Right ventricle myocardium inferior (tissue), 1 donor: ENCODE data around the gene EXOSC10. TPM values are rescaled to one million over a fixed set of nuclear protein-coding genes. Genes with fewer than 3 reads are reported as not detected.
"Not testable (repeated sequence)": the region's sequence is repeated elsewhere in the genome, so short reads cannot be mapped to it uniquely, and the experiment has no call there.

ENCODE experiments used
- ATAC-seq: fragments of 200-7000 bp; cut with Tn5 transposase; one replicate; pipeline ENCODE4 v1.9.1; 2020; ENCODE audit warnings: mild to moderate bottlenecking, moderate library complexity
- DNase-seq: peaks from one replicate; pipeline ENCODE4 v3.0.0; 2021; ENCODE audit errors: missing footprints
- intact Hi-C: fragments of 100-400 bp; cut with DNase I; formaldehyde crosslinking; loops from one replicate; pipeline ENCODE4 v1.11.0; 2022
- total RNA-seq: library from RNA; stranded (reverse); fragmentation: NEBNext Ultra II Directional; extraction: Animal tissue kit (Norgen Biotek cat#: 25700); gene quantifications from one replicate; pipeline ENCODE4 v1.2.1, GENCODE V29; 2021
- donor health status: DM: no; HTN: yes; CAD: no; lungs with severe emphysema.

The EXOSC10 gene
- total RNA-seq, 1 donor from 2014 or later: 18.1 TPM

DNA sequence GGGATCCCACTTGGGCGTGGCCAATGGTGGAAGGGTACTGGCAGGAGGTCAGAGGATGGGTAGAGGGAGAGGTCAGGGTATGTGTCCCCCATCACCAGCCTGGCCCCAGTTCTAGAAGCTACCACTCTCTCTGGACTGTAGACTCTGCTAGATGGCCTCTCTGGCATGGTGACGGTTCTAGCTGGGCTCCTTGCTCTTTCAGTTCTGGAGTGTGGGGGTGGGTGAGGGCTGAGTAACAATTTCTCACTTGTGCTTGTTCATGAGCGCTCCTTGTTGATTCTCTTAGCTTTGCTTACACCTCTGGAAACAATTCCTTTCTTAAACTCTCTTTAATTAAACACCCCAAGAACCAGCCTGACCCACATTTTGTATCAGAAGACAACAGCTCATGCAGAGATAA, 25.3 kb upstream of the EXOSC10 start:
- intact Hi-C loops: no loop called here
- no peak for ATAC-seq
- DNase-seq: no peak

GRCh38 chr1:11116318-11116717, 16.6 kb upstream of the EXOSC10 start:
- no peak for ATAC-seq
- intact Hi-C loops: no loop called here
- DNase-seq: no peak

GRCh38 chr1:11114966-11115365, 15.3 kb upstream of the EXOSC10 start:
- intact Hi-C loops: no loop called here
- ATAC-seq (no peak), DNase-seq (no peak)

- intact Hi-C loops: no loop called here
- no peak for DNase-seq
- no peak for ATAC-seq
Observed at GRCh38 chr1:11109047-11109760, 9.5 kb upstream of the EXOSC10 start.

GRCh38 chr1:11107599-11107998, 7.9 kb upstream of the EXOSC10 start:
- intact Hi-C loops: no loop called here
- DNase-seq (no peak), ATAC-seq (no peak)

- intact Hi-C loops: no loop called here
- no peak for DNase-seq
- no peak for ATAC-seq
Observed at GRCh38 chr1:11105586-11105985, 5.9 kb upstream of the EXOSC10 start.

DNA sequence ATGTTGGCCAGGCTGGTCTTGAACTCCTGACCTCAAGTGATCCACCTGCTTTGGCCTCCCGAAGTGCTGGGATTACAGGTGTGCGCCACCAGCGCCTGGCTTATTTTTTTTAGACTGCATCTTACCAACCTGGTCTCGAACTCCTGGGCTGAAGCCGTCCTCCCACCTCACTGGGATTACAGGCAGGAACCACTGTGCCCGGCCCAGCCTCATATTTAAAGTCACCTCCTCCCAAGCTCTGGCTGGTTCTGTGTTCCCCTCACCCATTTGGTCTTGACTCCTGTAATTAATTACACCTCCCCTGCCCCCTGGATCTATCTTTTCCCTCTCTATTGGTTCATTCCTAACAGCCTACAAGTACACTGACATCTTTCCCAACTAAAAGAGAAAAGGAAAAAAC, 1.7 kb upstream of the EXOSC10 start:
- intact Hi-C loops: no loop called here
- DNase-seq (no peak), ATAC-seq (no peak)

DNA sequence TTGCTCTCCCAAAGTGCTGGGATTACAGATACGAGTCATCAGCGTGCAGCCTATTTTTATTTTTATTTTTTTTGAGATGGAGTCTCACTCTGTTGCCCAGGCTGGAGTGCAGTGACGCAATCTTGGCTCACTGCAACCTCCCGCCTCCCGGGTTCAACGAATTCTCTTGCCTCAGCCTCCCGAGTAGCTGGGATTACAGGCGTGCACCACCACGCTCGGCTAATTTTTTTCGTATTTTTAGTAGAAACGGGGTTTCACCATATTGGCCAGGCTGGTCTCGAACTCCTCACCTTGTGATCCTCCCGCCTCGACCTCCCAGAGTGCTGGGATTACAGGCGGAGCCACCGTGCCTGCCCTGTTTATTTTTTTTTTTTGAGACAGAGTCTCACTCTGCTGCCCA, 1.1 kb upstream of the EXOSC10 start:
- DNase-seq, intact Hi-C loops, ATAC-seq: not testable (repeated sequence)

GRCh38 chr1:11100149-11100493, 452 bp upstream of the EXOSC10 start:
- ATAC-seq (peak; percentile 3), DNase-seq (no peak)
- intact Hi-C loops: no loop called here

DNA sequence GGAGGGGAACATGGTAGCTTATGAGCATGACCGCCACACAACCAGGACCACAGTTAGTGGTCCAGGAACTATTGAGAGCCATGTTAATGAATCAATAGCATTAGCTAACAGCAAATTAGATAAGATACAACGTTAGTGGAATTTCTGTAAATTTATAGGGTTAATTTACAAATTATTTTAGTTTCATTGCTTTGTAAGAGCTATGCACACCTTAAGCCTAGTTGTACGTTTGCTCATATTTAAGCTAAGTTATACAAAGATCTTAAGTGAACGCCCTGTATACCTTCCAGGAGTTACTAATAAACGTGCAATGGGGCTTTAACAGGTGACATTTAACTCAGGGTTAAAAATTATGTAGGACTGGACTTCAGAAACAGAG, 749 bp downstream of the EXOSC10 start:
- intact Hi-C loops: no loop called here
- no peak for DNase-seq
- ATAC-seq: no peak

GRCh38 chr1:11083784-11084183, 15.9 kb downstream of the EXOSC10 start:
- DNase-seq, intact Hi-C loops, ATAC-seq: not testable (repeated sequence)

DNA sequence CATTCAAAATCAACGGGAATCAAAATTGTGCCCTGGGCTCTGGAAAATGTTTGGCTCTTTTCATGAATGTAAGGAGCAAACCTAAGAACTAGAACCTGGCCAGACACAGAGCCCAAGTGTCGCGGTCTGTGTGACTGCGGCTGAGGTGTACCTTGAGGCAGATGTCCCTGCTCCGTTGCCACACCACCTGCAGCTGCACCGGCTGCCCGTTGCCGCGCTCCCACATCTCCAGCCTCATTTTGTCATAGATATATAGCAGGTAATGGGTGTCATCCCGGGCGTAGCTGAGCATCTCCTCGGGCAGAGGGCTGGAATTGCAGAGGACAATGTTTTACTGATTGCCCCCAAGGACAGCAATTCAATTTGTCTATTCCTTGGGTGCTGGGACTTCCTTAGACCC, 18.7 kb downstream of the EXOSC10 start:
- intact Hi-C loops: no loop called here
- ATAC-seq (no peak), DNase-seq (no peak)

- ATAC-seq (no peak), DNase-seq (no peak)
- intact Hi-C loops: no loop called here
Observed at GRCh38 chr1:11078631-11079030, 21.0 kb downstream of the EXOSC10 start.

- DNase-seq, intact Hi-C loops, ATAC-seq: not testable (repeated sequence)
Observed at GRCh38 chr1:11073398-11073797, 26.3 kb downstream of the EXOSC10 start.

- intact Hi-C loops: no loop called here
- no peak for ATAC-seq
Observed at GRCh38 chr1:11072216-11072917, 27.3 kb downstream of the EXOSC10 start.

GRCh38 chr1:11071463-11072215, 28.0 kb downstream of the EXOSC10 start:
- intact Hi-C loops: no loop called here

More at GRCh38 chr1:11072216-11072917, 27.3 kb downstream of the EXOSC10 start:
- no peak for DNase-seq

DNA sequence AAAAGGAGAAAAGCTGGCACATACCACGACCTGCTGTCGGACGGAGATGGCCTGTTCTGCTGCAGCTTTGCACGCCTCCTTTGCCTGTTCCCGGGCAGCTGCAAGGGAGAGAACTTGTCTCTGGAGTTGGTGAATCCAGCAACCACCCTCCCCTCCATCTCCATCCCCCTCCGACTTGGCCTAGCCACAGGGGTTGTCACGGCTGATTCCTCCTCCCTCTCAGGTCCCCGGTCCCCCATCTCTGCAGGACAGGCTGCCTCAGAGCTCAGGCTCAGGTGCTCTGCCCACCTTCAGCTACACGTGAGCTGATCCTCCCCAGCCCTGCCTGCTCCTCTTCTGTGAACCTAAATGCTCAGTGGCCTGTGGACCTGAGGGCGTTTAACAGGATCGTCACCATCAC, 28.8 kb downstream of the EXOSC10 start:
- intact Hi-C loops: no loop called here
- no peak for DNase-seq
- no peak for ATAC-seq

More at GRCh38 chr1:11071463-11072215, 28.0 kb downstream of the EXOSC10 start:
- no peak for DNase-seq
- ATAC-seq: no peak

DNA sequence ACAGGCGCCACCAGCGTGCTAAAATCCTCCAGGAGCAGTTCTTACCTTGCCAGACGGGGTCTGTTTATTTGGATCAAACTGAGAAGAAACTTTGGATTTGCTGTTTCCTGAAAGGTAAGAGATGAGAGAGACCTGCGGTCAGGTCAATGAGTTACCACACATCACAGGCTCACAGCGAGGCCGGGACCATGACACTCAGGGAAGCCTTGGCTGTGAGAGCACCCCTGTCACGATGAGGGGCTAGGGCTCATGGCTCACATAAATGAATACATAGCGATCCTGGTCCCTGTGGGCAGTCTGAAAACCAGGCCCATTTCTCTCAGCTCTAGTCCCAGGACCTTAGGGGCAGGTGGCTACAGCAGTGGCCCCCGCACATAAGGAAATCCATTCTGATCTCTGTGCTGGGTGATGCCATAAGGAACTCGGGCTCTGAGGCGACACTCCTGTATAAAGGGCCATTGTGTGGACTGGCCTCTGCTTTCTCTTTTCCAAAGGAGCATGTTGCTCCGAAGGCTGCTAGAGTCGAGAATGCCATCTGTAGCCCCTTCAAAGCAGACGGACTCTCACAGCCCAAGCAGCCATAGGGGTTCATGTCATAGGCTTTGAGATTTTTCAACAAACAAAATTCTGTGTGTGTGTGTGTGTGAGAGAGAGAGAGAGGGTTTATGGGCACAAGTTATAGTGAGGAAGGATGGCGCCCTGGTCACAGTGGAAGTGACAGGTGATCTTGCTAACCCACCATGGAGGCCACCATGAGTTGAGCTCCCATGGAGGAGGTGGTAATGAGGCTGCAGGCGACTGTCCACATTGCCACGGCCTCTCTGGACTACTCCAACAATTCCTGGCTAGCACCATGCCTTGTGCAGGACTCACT, 30.8 kb downstream of the EXOSC10 start:
- intact Hi-C loops: no loop called here
- ATAC-seq: no peak
- no peak for DNase-seq
